Panc1 (cell line): ENCODE results near the gene SREK1. TPM values are rescaled to one million over a fixed set of nuclear protein-coding genes. Genes with fewer than 3 reads are reported as not detected.

Source experiments
- ATAC-seq: fragments of 200-7000 bp; cut with Tn5 transposase; 2 replicates; pipeline ENCODE4 v1.9.1; 2020; ENCODE audit warnings: mild to moderate bottlenecking, moderate library complexity
- BruUV-seq: library from RNA; stranded (reverse); fragments of 400-500 nt; replicated peaks from 2 replicates; lab custom pipeline; 2021; lab: Mats Ljungman, UMichigan
- CTCF ChIA-PET: fragments of 300-600 bp; sonication (Branson Sonifier 250); formaldehyde crosslinking; loops from one replicate; lab custom pipeline; 2022; ENCODE audit warnings: antibody characterized with exemption; lab: Charles Lee
- POLR2A ChIA-PET: fragments of 300-600 bp; sonication (Branson Sonifier 250); formaldehyde crosslinking; loops from one replicate; lab custom pipeline; 2022; ENCODE audit warnings: antibody characterized with exemption; lab: Charles Lee
- DNase-seq: peaks from one replicate; pipeline ENCODE4 v3.0.0-alpha.2; 2010; ENCODE audit warnings: low read depth, low spot score
- H3K27ac ChIP-seq: 2 replicates; pipeline ENCODE4 v1.5.1; 2011; ENCODE audit warnings: mild to moderate bottlenecking, low read length, inconsistent platforms
- H3K27me3 ChIP-seq: fragments of 200-500 bp; sonication (Bioruptor generic); 2 replicates; pipeline ENCODE4 v1.6.0; 2014; ENCODE audit warnings: low read length, inconsistent platforms; ENCODE audit not compliant: control insufficient read depth, insufficient read depth
- H3K36me3 ChIP-seq: fragments of 200-500 bp; sonication (Bioruptor generic); 2 replicates; pipeline ENCODE4 v1.5.1; 2014; ENCODE audit warnings: inconsistent platforms, mild to moderate bottlenecking, low read length, moderate library complexity; ENCODE audit not compliant: control insufficient read depth, insufficient read depth
- H3K4me1 ChIP-seq: 2 replicates; pipeline ENCODE4 v1.5.1; 2011; ENCODE audit warnings: inconsistent platforms, mild to moderate bottlenecking, low read length, moderate library complexity; ENCODE audit not compliant: control insufficient read depth, insufficient read depth
- H3K4me3 ChIP-seq, 2 experiments: 2 replicates each; pipeline ENCODE4 v1.5.1; 2011 to 2012; ENCODE audit warnings: low read depth in 2 of 2, low read length in 2 of 2, mild to moderate bottlenecking in 2 of 2, inconsistent platforms in 1 of 2, moderate library complexity in 1 of 2
- H3K9me3 ChIP-seq: fragments of 200-500 bp; sonication (Bioruptor generic); 2 replicates; pipeline ENCODE4 v1.5.1; 2014; ENCODE audit warnings: low read depth, mild to moderate bottlenecking, inconsistent platforms, low read length, moderate library complexity; ENCODE audit not compliant: control insufficient read depth, insufficient read depth
- POLR2AphosphoS5 ChIP-seq: IDR thresholded peaks from 2 replicates; pipeline ENCODE4 v1.6.1; 2012; ENCODE audit warnings: mild to moderate bottlenecking, low read depth, low read length, moderate library complexity
- SIN3A ChIP-seq: IDR thresholded peaks from 2 replicates; pipeline ENCODE4 v1.6.1; 2012; ENCODE audit warnings: low read depth, mild to moderate bottlenecking, low read length, moderate library complexity, borderline replicate concordance; ENCODE audit not compliant: insufficient read depth
- TCF7L2 ChIP-seq: IDR thresholded peaks from 2 replicates; pipeline ENCODE4 v1.6.1; 2011; ENCODE audit warnings: mild to moderate bottlenecking, low read depth, low read length, inconsistent platforms
- in situ Hi-C: cut with HindIII; loops from 2 replicates; pipeline ENCODE4 v1.10.0; 2016; ENCODE audit warnings: low sequenced_read_pairs, low pct_unique_long_range_greater_than_20kb
- intact Hi-C: fragments of 100-400 bp; cut with micrococcal nuclease; formaldehyde crosslinking; loops from one replicate; pipeline ENCODE4 v1.10.0; 2022; ENCODE audit not compliant: unreplicated experiment
- total RNA-seq: library from RNA; stranded (reverse); gene quantifications from one replicate; pipeline ENCODE4 v1.2.1, GENCODE V29; 2021; ENCODE audit not compliant: unreplicated experiment
- TF ChIP-seq, protein P1 (sequence below), 2 experiments: IDR thresholded peaks; 2 replicates each; pipeline ENCODE4 v1.6.1; 2011 to 2012; ENCODE audit warnings: low read depth in 2 of 2, control low read depth in 1 of 2, low read length in 1 of 2, mild to moderate bottlenecking in 1 of 2, moderate library complexity in 1 of 2; ENCODE audit not compliant: insufficient read depth in 1 of 2
- TF ChIP-seq, protein P2 (sequence below): fragments of 450-650 bp; IDR thresholded peaks from 2 replicates; pipeline ENCODE4 v1.5.1; 2017; ENCODE audit warnings: mild to moderate bottlenecking

Gene SREK1
- total RNA-seq, 1 experiment from 2014 or later = 89.7 TPM

DNA sequence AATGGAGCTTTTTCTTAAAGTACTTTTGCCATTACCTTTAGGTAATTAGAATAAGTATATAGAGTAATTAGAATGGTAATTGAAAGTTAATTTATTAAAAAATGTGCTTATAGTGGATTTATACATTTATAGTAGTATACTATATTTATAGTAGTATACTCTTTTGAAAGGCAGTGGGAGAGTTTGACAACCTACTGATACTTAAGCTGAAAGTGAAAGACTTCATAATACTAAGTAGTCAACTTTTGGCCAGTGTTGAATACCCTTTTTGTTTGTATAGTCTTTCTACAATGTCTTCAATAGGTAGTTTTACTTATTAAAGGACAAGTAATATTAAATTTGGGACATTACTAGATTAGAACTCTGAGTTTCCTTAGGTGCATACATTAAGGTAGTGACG lies 12.9 kb downstream of the SREK1 start:
- CTCF ChIA-PET = no interaction called here
- Histone ChIP-seq H3K4me1 (no peaks in the 10 kb centered on the region), H3K36me3 (peaks cover 53% of the 10 kb centered on the region), H3K27ac (no peak overlapping the region), H3K9me3 (no peaks in the 10 kb centered on the region), H3K27me3 (no peaks in the 10 kb centered on the region), H3K4me3 (no peak overlapping the region)
- in situ Hi-C loops (no loop called here), intact Hi-C loops (no loop called here)
- no peak for TF ChIP-seq TCF7L2
- TF ChIP-seq SIN3A = no peak
- TF ChIP-seq, protein P1, sequence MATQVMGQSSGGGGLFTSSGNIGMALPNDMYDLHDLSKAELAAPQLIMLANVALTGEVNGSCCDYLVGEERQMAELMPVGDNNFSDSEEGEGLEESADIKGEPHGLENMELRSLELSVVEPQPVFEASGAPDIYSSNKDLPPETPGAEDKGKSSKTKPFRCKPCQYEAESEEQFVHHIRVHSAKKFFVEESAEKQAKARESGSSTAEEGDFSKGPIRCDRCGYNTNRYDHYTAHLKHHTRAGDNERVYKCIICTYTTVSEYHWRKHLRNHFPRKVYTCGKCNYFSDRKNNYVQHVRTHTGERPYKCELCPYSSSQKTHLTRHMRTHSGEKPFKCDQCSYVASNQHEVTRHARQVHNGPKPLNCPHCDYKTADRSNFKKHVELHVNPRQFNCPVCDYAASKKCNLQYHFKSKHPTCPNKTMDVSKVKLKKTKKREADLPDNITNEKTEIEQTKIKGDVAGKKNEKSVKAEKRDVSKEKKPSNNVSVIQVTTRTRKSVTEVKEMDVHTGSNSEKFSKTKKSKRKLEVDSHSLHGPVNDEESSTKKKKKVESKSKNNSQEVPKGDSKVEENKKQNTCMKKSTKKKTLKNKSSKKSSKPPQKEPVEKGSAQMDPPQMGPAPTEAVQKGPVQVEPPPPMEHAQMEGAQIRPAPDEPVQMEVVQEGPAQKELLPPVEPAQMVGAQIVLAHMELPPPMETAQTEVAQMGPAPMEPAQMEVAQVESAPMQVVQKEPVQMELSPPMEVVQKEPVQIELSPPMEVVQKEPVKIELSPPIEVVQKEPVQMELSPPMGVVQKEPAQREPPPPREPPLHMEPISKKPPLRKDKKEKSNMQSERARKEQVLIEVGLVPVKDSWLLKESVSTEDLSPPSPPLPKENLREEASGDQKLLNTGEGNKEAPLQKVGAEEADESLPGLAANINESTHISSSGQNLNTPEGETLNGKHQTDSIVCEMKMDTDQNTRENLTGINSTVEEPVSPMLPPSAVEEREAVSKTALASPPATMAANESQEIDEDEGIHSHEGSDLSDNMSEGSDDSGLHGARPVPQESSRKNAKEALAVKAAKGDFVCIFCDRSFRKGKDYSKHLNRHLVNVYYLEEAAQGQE (IDR thresholded peaks at IDR 0.05; ENCODE audit: insufficient read depth in 1 of 2, low read depth in 2 of 2, low read length in 1 of 2) = no peak
- TF ChIP-seq POLR2AphosphoS5 = no peak
- TF ChIP-seq, protein P2, sequence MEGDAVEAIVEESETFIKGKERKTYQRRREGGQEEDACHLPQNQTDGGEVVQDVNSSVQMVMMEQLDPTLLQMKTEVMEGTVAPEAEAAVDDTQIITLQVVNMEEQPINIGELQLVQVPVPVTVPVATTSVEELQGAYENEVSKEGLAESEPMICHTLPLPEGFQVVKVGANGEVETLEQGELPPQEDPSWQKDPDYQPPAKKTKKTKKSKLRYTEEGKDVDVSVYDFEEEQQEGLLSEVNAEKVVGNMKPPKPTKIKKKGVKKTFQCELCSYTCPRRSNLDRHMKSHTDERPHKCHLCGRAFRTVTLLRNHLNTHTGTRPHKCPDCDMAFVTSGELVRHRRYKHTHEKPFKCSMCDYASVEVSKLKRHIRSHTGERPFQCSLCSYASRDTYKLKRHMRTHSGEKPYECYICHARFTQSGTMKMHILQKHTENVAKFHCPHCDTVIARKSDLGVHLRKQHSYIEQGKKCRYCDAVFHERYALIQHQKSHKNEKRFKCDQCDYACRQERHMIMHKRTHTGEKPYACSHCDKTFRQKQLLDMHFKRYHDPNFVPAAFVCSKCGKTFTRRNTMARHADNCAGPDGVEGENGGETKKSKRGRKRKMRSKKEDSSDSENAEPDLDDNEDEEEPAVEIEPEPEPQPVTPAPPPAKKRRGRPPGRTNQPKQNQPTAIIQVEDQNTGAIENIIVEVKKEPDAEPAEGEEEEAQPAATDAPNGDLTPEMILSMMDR = no peak
- no TSS peak for BruUV-seq
- POLR2A ChIA-PET = no interaction called here
- no peak for DNase-seq
- no peak for ATAC-seq

DNA sequence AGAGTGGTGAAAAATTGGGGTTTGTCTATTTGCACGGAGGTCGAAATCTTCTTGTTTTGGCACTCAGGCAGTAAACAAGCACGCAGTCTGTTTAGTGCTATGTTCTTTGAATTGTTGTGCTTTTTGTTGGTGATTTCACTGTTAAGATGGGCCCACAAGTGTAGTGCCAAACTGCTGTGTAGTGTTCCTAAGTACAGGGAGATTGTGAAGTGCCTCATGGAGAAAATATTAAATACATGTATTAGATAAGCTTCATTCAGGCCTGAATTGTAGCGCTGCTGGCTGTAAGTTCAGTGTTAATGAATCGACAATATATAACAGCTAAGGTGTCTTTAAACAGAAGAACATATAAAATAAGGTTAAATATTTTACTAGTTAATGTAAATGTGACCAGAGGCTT lies 17.3 kb downstream of the SREK1 start:
- Histone ChIP-seq H3K4me3 (no peak overlapping the region), H3K27me3 (no peaks in the 10 kb centered on the region), H3K27ac (no peak overlapping the region), H3K4me1 (no peaks in the 10 kb centered on the region), H3K36me3 (peaks cover 80% of the 10 kb centered on the region), H3K9me3 (no peaks in the 10 kb centered on the region)
- ChIA-PET POLR2A (no interaction called here), CTCF (no interaction called here)
- intact Hi-C loops (no loop called here), in situ Hi-C loops (no loop called here)
- no TSS peak for BruUV-seq
- TF ChIP-seq, protein P2 = no peak
- TF ChIP-seq, protein P1 (IDR thresholded peaks at IDR 0.05; ENCODE audit: insufficient read depth in 1 of 2, low read depth in 2 of 2, low read length in 1 of 2) = no peak
- TF ChIP-seq POLR2AphosphoS5 (no peak), TCF7L2 (no peak), SIN3A (no peak)
- DNase-seq (no peak), ATAC-seq (no peak)
